B cell (primary cell): ENCODE measurements around the gene GSE1. TPM values are rescaled to one million over a fixed set of nuclear protein-coding genes. Genes with fewer than 3 reads are reported as not detected.

Source experiments
- ATAC-seq: fragments of 200-7000 bp; cut with Tn5 transposase; one replicate; pipeline ENCODE4 v1.10.0; 2021; ENCODE audit warnings: low read depth, mild to moderate bottlenecking, moderate number of reproducible peaks, moderate library complexity
- CTCF ChIA-PET: fragments of 350-600 bp; sonication (Branson Sonifier 250); formaldehyde crosslinking; loops from one replicate; lab custom pipeline; 2021; ENCODE audit warnings: antibody characterized with exemption, inconsistent platforms; lab: Charles Lee
- POLR2A ChIA-PET: fragments of 350-600 bp; sonication (Branson Sonifier 250); formaldehyde crosslinking; loops from one replicate; lab custom pipeline; 2021; ENCODE audit warnings: antibody characterized with exemption; lab: Charles Lee
- DNase-seq: peaks from one replicate; pipeline ENCODE4 v3.0.0; 2013
- H2AFZ ChIP-seq: 2 replicates; pipeline ENCODE4 v1.6.1; 2012; ENCODE audit warnings: mild to moderate bottlenecking, low read depth, low read length; ENCODE audit not compliant: insufficient read depth, poor library complexity, severe bottlenecking
- H3K27ac ChIP-seq, 2 donors: 1 replicate in 1 of 2; 2 replicates in 1 of 2; pipeline ENCODE4 v1.5.1; 2012 to 2013; ENCODE audit warnings: low read length in 2 of 2, mild to moderate bottlenecking in 2 of 2, moderate library complexity in 1 of 2
- H3K27me3 ChIP-seq, 4 experiments: fragments of 200-600 bp in 1 of 4; sonication (generic) in 1 of 4; replicated peaks in 1 of 4; 1 replicate in 2 of 4; 2 replicates in 2 of 4; pipeline versions ENCODE4 v1.6.1 to v1.7.0; 2013 to 2016; ENCODE audit warnings: low read length in 3 of 4, mild to moderate bottlenecking in 2 of 4, mixed read lengths in 1 of 4, moderate library complexity in 1 of 4; ENCODE audit not compliant: insufficient read depth in 4 of 4, control insufficient read depth in 3 of 4; ENCODE audit errors: control extremely low read depth in 1 of 4
- H3K36me3 ChIP-seq, 2 experiments: replicated peaks in 1 of 2; 1 replicate in 1 of 2; 2 replicates in 1 of 2; pipeline versions ENCODE4 v1.6.1 to v1.7.1; 2013; ENCODE audit warnings: low read length in 1 of 2; ENCODE audit not compliant: insufficient read depth in 2 of 2, control insufficient read depth in 1 of 2; ENCODE audit errors: control extremely low read depth in 1 of 2, extremely low read depth in 1 of 2
- H3K4me1 ChIP-seq, 2 donors: fragments of 200-600 bp in 1 of 2; sonication (generic) in 1 of 2; 1 replicate in 1 of 2; 2 replicates in 1 of 2; pipeline versions ENCODE4 v1.5.1 to v1.6.1; 2013 to 2017; ENCODE audit warnings: low read length in 2 of 2; ENCODE audit not compliant: control insufficient read depth in 2 of 2, insufficient read depth in 2 of 2
- H3K4me2 ChIP-seq: replicated peaks from 2 replicates; pipeline ENCODE3; 2012; ENCODE audit warnings: mild to moderate bottlenecking, low read depth, low read length; ENCODE audit not compliant: poor library complexity, severe bottlenecking
- H3K4me3 ChIP-seq, 5 experiments: fragments of 200-600 bp in 1 of 5; sonication (generic) in 1 of 5; 1 replicate in 3 of 5; 2 replicates in 2 of 5; pipeline versions ENCODE4 v1.5.1 to v1.7.0; 2011 to 2016; ENCODE audit warnings: low read length in 4 of 5, mild to moderate bottlenecking in 4 of 5, low read depth in 2 of 5, control low read depth in 1 of 5, moderate library complexity in 1 of 5; ENCODE audit not compliant: insufficient read depth in 1 of 5; ENCODE audit errors: control extremely low read depth in 1 of 5, extremely low read depth in 1 of 5
- H3K79me2 ChIP-seq: fragments of 200-600 bp; sonication (generic); one replicate; pipeline ENCODE4 v1.6.0; 2016; ENCODE audit warnings: low read length; ENCODE audit not compliant: control insufficient read depth, insufficient read depth
- H3K9ac ChIP-seq: fragments of 200-600 bp; sonication (generic); 2 replicates; pipeline ENCODE4 v1.6.1; 2017; ENCODE audit warnings: mild to moderate bottlenecking, low read length, moderate library complexity
- H3K9me3 ChIP-seq, 3 donors: one replicate each; pipeline versions ENCODE4 v1.6.1 to v1.7.1; 2013; ENCODE audit warnings: low read length in 2 of 3; ENCODE audit not compliant: control insufficient read depth in 2 of 3, insufficient read depth in 1 of 3; ENCODE audit errors: control extremely low read depth in 1 of 3
- H4K20me1 ChIP-seq: 2 replicates; pipeline ENCODE4 v1.6.0; 2012; ENCODE audit warnings: mild to moderate bottlenecking, low read length; ENCODE audit not compliant: insufficient read depth, control insufficient read depth, poor library complexity, severe bottlenecking
- H3K27ac Mint-ChIP-seq: one replicate; pipeline ENCODE4 v1.8.0; 2021; ENCODE audit warnings: mixed read lengths
- H3K27me3 Mint-ChIP-seq: one replicate; pipeline ENCODE4 v1.8.0; 2021; ENCODE audit warnings: mixed read lengths
- H3K4me1 Mint-ChIP-seq: one replicate; pipeline ENCODE4 v1.8.0; 2021; ENCODE audit warnings: mixed read lengths
- H3K4me3 Mint-ChIP-seq: one replicate; pipeline ENCODE4 v1.8.0; 2021; ENCODE audit warnings: mixed read lengths
- H3K9me3 Mint-ChIP-seq: one replicate; pipeline ENCODE4 v1.8.0; 2022; ENCODE audit warnings: mixed read lengths; ENCODE audit not compliant: insufficient read depth
- CTCF ChIP-seq: fragments of 200-600 bp; IDR thresholded peaks from one replicate; pipeline ENCODE4 v1.8.0; 2022; ENCODE audit warnings: antibody characterized with exemption, mild to moderate bottlenecking
- EZH2 ChIP-seq: IDR thresholded peaks from 2 replicates; pipeline ENCODE4 v1.6.1; 2012; ENCODE audit warnings: borderline replicate concordance, low read depth, mild to moderate bottlenecking, moderate library complexity, low read length; ENCODE audit not compliant: insufficient read depth, poor library complexity, severe bottlenecking
- WGBS: methylation state at CpG from one replicate; pipeline ENCODE4 v1.1.5; 2013; ENCODE audit warnings: missing lambda C conversion rate; ENCODE audit not compliant: insufficient coverage; 5-methylcytosine and 5-hydroxymethylcytosine counted together
- intact Hi-C: fragments of 100-400 bp; cut with micrococcal nuclease; formaldehyde crosslinking; loops from one replicate; pipeline ENCODE4 v1.10.0; 2022
- polyA plus RNA-seq: library from polyadenylated mRNA; depleted of rRNA; stranded (reverse); fragments of >200 nt; gene quantifications from 2 replicates; pipeline ENCODE4 v1.2.3, GENCODE V29; 2012
- total RNA-seq, 2 donors: library from RNA; stranded (reverse); fragments of 120-200 nt in 1 of 2; gene quantifications; 1 replicate in 1 of 2; 2 replicates in 1 of 2; pipeline versions ENCODE4 v1.2.3 to v1.2.4, GENCODE V29; 2013 to 2022

The GSE1 gene
- total and polyA plus RNA-seq, 2 donors (not counting 1 experiment from before 2014, with no cell fraction given): 57.3 to 76.1 TPM

DNA sequence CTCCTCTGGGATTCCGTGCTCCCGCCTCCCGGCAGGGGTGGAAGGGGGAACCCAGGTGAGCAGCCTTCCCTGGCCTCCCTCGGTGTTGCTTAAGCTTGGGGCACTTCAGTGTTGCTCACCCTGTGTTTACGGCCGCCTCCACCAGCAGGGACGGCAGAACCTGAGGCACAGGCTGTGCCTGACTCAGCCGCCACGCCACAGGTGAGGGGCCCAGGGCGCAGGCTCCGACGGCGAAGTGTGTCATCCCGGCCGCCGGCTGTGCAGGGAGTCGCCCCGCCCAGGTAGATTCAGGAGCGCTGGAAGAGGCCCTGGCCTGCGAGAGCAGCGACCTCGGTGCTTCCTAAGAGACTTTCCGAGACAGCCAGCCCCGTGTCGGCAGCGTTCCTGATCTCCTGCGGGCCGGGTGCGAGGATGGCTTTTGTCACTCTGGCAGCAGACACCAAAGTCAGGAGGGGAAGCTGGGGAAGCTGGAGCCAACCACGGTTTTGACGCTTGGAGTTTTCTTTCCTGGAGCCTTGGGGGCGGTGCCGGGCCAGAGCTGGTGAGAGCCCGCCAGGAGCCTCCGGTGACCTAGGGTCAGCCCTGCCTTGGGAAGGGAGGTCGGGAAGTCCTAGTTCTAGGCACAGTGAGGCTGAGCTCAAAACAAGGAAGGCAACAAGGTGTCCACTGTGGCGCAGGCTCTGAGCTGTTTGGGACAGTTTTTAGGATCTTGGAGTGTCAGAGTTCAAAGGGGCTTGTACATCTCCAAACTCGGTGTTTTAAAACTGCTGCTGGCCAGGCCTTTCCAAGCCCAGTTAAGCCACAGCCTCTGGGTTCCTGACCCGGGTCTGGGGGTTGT lies 2.1 kb downstream of the GSE1 start:
- Histone ChIP-seq H2AFZ (peak overlapping the region; percentile 39), H3K79me2 (peaks cover 69% of the 10 kb centered on the region), H3K9ac (peak overlapping the region; percentile 56), H3K36me3 (peaks cover 0 to 7% of the 10 kb centered on the region in 2 experiments), H3K4me2 (peak overlapping the region; percentile 99), H3K27ac (no peak overlapping the region), H3K27me3 (no peaks in the 10 kb centered on the region), H3K4me3 (peak overlapping the region in 4 of 5 experiments; percentile 4 to 71 (median 68)), H3K4me1 (peaks cover 52 to 61% of the 10 kb centered on the region in 2 donors), H4K20me1 (peaks cover 93% of the 10 kb centered on the region), H3K9me3 (no peaks in the 10 kb centered on the region)
- intact Hi-C loops: loop anchor here (1.0 to 5.0 kb wide), 2 partner anchors 61 to 72 kb away; partner anchors contain the start of gene GINS2
- no peak for ATAC-seq
- TF ChIP-seq CTCF (no peak), EZH2 (no peak)
- H3K9me3 Mint-ChIP-seq: no peaks in the 10 kb centered on the region
- ChIA-PET CTCF (interaction anchor here (0.6 to 6.2 kb wide), 43 partner anchors 9 to 1829 kb away, joined by 3 to 60 read pairs (median 5); no protein-coding TSS in a partner anchor), POLR2A (interaction anchor here (1.5 to 2.6 kb wide), 3 partner anchors 58 to 167 kb away, joined by 6 to 11 read pairs (median 7); no protein-coding TSS in a partner anchor)
- peak overlapping the region; percentile 83 for H3K4me3 Mint-ChIP-seq
- H3K27me3 Mint-ChIP-seq: no peaks in the 10 kb centered on the region
- peak; percentile 50 for DNase-seq
- WGBS: 44% methylated on average over 38 of the region's 39 CpGs
- H3K4me1 Mint-ChIP-seq: peaks cover 50% of the 10 kb centered on the region
- peak overlapping the region; percentile 86 for H3K27ac Mint-ChIP-seq
